A549 treated with RU486 at 1 μM for 4 hours (cell line): ENCODE data around the gene GRAPL. TPM values are rescaled to one million over a fixed set of nuclear protein-coding genes. Genes with fewer than 3 reads are reported as not detected.

Experiments used
- total RNA-seq: library from RNA; stranded (reverse); fragments of 200-300 nt; extraction: Qiagen RNA extraction; gene quantifications from 5 replicates; pipeline ENCODE4 v1.2.3, GENCODE V29; 2022; ENCODE audit warnings: low read depth

GRAPL gene
- total RNA-seq, result 0.22 TPM in 1 of 5 replicates, not detected in the others

DNA sequence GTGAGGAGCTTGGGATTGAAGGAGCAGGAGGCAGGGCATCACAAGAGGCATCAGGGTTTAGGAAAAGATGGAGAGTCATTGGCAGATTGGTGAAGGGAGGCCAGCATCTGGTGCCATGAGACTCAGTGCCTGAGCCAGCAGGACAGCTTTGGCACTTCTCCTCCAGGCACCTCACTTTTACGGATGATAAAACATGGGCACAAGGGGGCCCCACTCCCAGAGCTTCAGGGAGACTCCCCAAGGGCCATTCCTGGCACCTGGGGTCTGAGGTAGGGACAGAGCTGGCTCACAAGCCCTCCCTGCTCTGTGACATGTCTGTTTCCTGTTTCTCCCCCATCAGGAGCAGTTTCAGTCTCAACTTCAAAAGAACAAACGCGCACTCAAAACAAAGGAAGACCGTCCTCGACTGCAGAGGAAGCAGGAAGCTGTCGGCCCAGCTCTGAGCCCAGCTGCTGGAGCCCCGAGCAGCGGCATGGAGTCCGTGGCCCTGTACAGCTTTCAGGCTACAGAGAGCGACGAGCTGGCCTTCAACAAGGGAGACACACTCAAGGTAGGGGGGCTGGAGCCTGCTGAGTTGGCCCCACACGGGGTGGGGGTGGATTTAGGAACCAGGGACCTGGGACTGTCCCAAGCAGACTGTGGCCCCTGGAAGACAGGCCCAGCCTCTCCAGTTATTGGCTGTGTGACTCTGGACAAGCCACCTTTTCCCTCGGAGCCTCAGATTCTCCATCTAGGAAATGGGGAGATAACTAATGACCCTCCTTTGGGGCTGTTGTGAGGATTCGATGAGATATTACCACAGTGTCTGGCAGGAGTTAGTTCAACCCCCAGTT lies at the start of gene GRAPL:
Gene GRAPL (plus strand): TSS at position 442 of the 833 bp plus-strand sequence. CDS start 31 bp downstream, at position 473.

Other genes with a start within 250 kb of the GRAPL start
- 0.08 to 0.31 TPM (median 0.21 TPM) in 5 replicates for gene SLC5A10, start 175.4 kb upstream of the GRAPL start, total RNA-seq
- gene FAM83G, start 122.8 kb upstream of the GRAPL start, total RNA-seq, result 28.8 to 39.1 TPM (median 36.1 TPM) in 5 replicates
- 0.09 to 0.28 TPM (median 0.22 TPM) in 5 replicates for gene GRAP, start 80.6 kb upstream of the GRAPL start, total RNA-seq
- 37.7 to 54.8 TPM (median 51.9 TPM) in 5 replicates for gene EPN2, start 109.8 kb downstream of the GRAPL start, total RNA-seq
- 44.5 to 49.2 TPM (median 47.0 TPM) in 5 replicates for gene B9D1, start 235.1 kb downstream of the GRAPL start, total RNA-seq